Measurements from ENCODE around the gene NINJ2.
A peak's percentile ranks its signal among the peaks of the same experiment; 100 is the strongest.

NINJ2 gene

DNA sequence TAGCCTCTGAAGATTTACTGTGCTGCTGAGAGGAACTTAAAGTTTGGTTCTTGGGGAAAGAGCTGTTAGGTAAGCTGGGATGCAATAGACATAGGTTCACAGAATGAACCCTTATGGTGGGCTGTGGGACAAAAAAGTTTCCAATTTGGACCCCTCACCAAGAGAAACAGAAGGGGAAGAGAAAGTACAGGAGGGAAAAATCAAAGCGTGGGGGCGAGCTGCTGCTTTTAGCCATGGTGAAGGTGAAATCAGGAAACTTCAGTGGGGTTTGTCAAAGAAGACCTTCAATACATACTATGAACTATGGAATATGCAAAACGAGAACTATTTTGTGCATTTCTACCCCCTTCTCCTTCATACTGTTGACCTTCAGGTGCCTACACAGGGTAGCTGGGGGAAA, 10.6 kb upstream of the NINJ2 start:
- no peak for DNase-seq (ENCODE audit: low spot score)

- no peak for DNase-seq (ENCODE audit: low spot score)
Observed at GRCh38 chr12:669576-669945, 6.3 kb upstream of the NINJ2 start.

DNA sequence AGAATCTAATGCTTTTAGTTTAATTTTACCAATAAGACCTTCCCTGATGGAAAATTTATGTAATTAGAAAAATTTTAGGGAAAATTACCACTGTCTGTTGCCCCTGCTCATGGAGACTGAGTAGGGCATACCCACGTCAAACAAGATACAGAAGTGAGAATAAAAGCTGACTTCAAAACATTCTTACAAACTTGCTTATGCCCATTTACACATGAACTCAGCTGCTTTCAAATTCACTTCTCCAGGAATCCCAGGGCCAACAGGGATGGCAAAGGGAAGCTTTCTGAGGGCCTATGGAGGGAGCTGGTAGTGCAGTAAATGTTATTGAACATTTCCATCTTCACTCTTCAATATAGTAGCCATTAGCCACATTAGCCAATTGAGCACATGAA, 4.8 kb upstream of the NINJ2 start:
- DNase-seq (ENCODE audit: low spot score) = no peak

GRCh38 chr12:666766-667308, 3.6 kb upstream of the NINJ2 start:
- no peak for DNase-seq (ENCODE audit: low spot score)

- no peak for DNase-seq (ENCODE audit: low spot score)
Observed at GRCh38 chr12:666066-666465, 2.8 kb upstream of the NINJ2 start.

GRCh38 chr12:664779-665092, 1.5 kb upstream of the NINJ2 start:
- DNase-seq (ENCODE audit: low spot score) = no peak

DNA sequence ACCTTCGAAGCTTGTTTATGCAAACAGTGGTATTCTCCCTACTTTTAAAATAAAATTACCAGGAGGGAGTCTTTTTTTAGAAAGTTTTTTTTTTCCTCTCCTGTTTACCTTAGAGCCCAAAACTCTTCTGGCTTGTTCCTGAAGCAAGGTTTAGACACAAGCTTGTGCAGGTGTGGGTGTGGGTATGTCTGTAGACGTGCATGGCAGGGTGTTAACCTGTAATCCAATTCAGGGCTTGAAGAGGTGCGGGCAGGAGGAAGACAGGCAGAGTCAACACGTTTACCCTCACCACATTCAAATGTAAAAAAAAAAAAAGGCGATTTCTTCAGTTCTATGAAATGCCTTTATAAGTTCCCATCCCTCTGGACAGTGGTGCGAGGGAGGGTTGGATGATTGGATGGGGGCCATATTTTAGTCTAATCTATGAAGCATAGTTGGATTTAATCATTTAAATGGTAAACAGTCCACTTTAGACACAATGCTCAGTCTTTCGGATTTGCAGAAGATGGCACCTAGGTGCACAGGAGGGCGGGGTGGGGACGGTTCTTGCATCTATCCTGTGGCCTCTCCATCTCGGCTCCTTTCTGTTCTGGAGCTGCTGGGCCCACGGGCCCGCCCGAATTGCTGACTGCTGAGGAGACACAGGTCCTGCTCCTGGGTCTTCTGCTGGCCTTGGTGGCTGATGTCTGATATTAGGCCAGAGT, 982 bp upstream of the NINJ2 start:
- no peak for DNase-seq (ENCODE audit: low spot score)

DNA sequence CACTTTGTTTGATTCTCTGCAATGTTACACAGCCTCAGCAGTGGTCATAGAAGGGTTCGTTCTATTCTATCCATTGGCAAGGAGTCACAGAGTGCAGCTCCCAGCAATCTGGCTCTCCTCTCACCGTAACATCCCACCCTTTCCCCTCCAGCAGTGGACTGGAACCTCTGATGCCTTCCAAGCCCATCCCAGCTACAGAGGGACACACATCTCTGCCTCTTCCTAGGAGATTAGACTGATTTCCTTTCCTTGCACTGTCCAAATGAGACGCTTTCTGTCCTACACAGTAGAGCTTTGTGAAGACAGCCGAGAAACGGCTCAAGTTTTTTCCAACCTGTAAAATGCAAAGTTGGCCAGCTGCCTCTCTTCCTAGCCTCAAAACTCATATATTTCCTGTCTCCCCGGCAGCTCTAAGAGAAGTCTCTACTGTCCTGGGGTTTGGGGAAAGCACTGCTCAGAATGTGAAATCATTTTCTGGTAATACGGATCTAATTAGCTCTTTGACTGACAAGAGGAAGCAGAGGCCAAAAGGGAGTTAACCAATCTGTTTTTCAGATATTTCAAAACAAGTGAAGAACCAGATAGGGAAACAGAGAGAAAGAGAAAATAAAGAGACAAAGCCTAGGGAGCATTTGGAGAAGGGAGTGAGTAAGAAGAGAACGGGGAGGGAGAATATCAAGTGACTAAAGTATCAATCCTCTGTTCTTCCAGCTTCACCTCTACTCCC, 516 bp downstream of the NINJ2 start:
- DNase-seq (ENCODE audit: low spot score) = no peak

GRCh38 chr12:661720-662486, 1.3 kb downstream of the NINJ2 start:
- DNase-seq (ENCODE audit: low spot score) = no peak

GRCh38 chr12:659090-659683, 4.1 kb downstream of the NINJ2 start:
- no peak for DNase-seq (ENCODE audit: low spot score)

- no peak for DNase-seq (ENCODE audit: low spot score)
Observed at GRCh38 chr12:650983-651382, 12.3 kb downstream of the NINJ2 start.

GRCh38 chr12:647385-648085, 15.7 kb downstream of the NINJ2 start:
- DNase-seq (ENCODE audit: low spot score) = no peak

DNA sequence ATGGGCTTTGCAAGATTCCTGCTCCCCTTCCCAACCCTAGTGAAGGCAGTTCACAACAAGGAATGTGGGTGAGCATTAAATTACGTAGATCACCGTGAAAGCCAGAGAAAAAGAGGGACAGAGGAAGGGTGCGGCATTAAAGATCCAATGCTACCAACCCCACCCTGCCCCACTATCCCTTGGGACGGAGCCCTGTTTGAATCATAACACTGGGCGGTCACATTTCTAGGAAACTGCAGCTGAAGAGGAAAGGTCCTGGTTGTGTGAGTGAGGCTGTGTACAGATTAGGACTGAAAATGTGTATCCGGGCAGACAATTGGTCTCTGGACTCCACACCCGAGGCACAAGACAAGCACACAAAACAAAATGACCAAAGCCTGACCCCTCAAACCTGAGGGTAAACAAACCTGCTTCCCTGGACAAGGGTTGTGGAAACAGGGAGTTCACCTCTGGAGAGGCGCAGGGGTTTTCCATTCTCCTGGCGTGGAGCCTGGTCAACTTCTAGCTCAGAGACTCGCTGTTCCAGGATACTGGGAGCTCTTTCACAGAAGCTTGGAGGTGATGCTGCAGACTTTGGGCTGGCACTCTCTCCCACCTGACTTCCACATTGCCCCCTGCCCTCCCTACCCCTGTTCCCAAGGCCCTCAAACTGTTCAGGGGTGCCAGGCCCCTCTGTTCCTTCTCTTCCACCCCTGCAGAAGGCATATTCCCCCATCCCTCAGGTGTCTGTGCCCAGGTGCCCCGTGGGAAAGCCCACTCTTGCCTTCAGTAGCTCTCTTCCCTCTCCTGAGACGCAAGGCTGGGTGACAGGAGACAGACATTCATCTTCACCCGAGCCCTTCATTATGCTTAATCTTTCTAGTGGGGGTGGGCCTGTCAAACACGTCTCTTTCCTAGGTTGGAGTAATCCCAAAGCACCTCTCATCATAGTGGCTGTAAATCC, 16.5 kb downstream of the NINJ2 start:
- no peak for DNase-seq (ENCODE audit: low spot score)

DNA sequence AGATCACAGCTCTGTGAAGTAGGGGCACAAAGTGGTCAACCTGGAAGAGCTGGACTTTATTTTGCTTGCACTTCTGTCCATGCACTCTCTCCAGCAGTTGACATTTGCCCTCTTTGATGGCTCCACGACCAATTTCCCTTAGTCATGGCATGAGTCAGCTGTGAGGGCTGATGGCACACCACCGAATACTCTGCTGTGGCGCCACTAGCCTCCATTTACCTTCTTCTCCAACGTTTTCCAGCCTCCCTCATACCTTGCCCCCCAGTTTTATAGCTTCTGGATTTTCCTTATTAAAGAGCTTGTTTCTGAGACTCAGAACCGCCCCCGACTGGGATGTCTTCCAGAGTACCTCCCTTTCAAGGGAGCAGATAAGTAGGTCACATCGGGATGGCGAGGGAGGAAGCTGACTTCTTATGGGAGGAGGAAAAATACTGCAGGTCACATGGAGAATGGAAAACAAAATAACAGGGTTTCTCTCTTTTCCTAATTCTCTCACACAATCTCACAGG, 17.6 kb downstream of the NINJ2 start:
- no peak for DNase-seq (ENCODE audit: low spot score)

DNA sequence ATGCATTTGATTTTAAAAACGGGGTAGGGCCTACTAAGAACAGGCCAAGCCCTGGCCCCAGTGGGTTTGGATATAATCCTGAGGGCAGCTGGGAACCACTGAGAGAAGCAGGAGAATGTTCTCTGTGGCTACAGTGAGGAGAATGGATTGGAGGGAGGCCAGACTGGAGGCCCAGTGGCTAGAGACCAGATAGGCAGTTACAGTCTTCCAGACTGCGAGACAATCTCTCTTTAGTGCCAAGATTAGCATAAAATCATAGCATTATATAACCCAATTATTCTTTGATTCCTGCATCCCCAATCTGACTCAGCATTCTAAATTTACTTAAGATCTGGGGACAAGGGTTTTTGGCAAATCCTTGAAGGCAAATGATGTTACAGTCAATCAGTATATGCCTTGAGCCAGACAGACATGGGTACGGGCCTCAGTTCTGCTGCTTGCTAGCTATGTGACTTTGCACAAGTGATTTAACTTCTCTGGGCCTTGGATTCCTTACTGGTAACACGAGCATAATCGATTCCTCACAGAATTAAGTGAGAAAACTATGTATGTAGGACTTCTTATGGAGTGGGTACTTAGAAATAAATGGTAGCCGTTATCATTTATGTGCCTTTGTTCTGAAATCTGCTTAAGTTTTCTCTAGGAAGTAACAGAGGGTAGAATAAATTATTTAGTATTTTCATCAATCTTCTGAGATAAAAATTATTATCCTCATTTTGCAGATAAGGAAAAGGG, 18.3 kb downstream of the NINJ2 start:
- DNase-seq (ENCODE audit: low spot score) = no peak

DNA sequence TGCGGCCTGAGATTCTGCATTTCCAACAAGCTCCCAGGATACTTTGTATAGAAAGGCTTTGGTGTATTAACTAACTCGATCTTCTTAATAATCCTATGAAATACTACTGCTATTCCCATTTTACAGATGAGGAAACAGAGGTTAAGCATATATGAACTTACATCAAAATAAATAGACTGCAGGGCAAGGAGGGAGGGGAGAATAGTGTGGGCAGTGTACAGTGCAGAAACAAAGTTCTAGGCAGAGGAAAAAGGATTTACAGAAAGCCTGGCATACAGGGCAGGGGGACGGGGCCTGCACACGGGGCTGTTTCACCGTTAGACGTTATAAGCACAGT, 19.0 kb downstream of the NINJ2 start:
- DNase-seq (ENCODE audit: low spot score) = no peak

GRCh38 chr12:643475-644302, 19.6 kb downstream of the NINJ2 start:
- no peak for DNase-seq (ENCODE audit: low spot score)

- DNase-seq (ENCODE audit: low spot score) = peak; percentile 89
Observed at GRCh38 chr12:642633-643474, 20.4 kb downstream of the NINJ2 start.

Data from ecto neural progenitor cell (in vitro differentiated cells).